Activated CD4-positive, alpha-beta memory T cell treated with anti-CD3 and anti-CD28 coated beads for 36 hours (primary cell): ENCODE data around the gene GRB14. TPM values are rescaled to one million over a fixed set of nuclear protein-coding genes. Genes with fewer than 3 reads are reported as not detected.
"Not testable (repeated sequence)": the region's sequence is repeated elsewhere in the genome, so short reads cannot be mapped to it uniquely, and the experiment has no call there.

Experiments
- CTCF ChIA-PET: fragments of 350-600 bp; sonication (Branson Sonifier 250); formaldehyde crosslinking; loops from one replicate; lab custom pipeline; 2021; ENCODE audit warnings: antibody characterized with exemption, inconsistent platforms; lab: Charles Lee
- POLR2A ChIA-PET: fragments of 350-600 bp; sonication (Branson Sonifier 250); formaldehyde crosslinking; loops from one replicate; lab custom pipeline; 2021; ENCODE audit warnings: antibody characterized with exemption; lab: Charles Lee
- DNase-seq: peaks from one replicate; pipeline ENCODE4 v3.0.0-alpha.2; 2020
- H3K27ac Mint-ChIP-seq: one replicate; pipeline ENCODE4 v1.8.0; 2021; ENCODE audit warnings: mixed read lengths
- H3K27me3 Mint-ChIP-seq: one replicate; pipeline ENCODE4 v1.8.0; 2021; ENCODE audit warnings: mixed read lengths
- H3K36me3 Mint-ChIP-seq: one replicate; pipeline ENCODE4 v1.8.0; 2021; ENCODE audit warnings: mixed read lengths
- H3K4me1 Mint-ChIP-seq: one replicate; pipeline ENCODE4 v1.8.0; 2021; ENCODE audit warnings: low read depth, mixed read lengths
- H3K4me3 Mint-ChIP-seq: one replicate; pipeline ENCODE4 v1.8.0; 2021; ENCODE audit warnings: mild to moderate bottlenecking, mixed read lengths
- H3K9me3 Mint-ChIP-seq: one replicate; pipeline ENCODE4 v1.8.0; 2021; ENCODE audit warnings: mixed read lengths
- intact Hi-C: fragments of 100-400 bp; cut with micrococcal nuclease; formaldehyde crosslinking; loops from one replicate; pipeline ENCODE4 v1.15.1; 2023
- total RNA-seq, 2 experiments: library from RNA; stranded (reverse); gene quantifications; one replicate each; pipeline ENCODE4 v1.2.3, GENCODE V29; 2021

Gene GRB14
- total RNA-seq, 2 experiments from 2014 or later: not detected

GRCh38 chr2:164567335-164567989 lies 53.8 kb downstream of the GRB14 start:
- Mint-ChIP-seq H3K4me3 (no peak overlapping the region), H3K4me1 (no peaks in the 10 kb centered on the region), H3K36me3 (no peaks in the 10 kb centered on the region), H3K9me3 (no peaks in the 10 kb centered on the region), H3K27me3 (no peaks in the 10 kb centered on the region), H3K27ac (no peak overlapping the region)
- intact Hi-C loops: no loop called here
- DNase-seq: no peak
- POLR2A ChIA-PET: no interaction called here
- CTCF ChIA-PET: no interaction called here

- no peaks in the 10 kb centered on the region for H3K36me3 Mint-ChIP-seq
- no peak overlapping the region for H3K27ac Mint-ChIP-seq
- ChIA-PET CTCF (no interaction called here), POLR2A (no interaction called here)
- no peak for DNase-seq
- H3K27me3 Mint-ChIP-seq: no peaks in the 10 kb centered on the region
- no peaks in the 10 kb centered on the region for H3K9me3 Mint-ChIP-seq
- H3K4me3 Mint-ChIP-seq: no peak overlapping the region
- intact Hi-C loops: no loop called here
- H3K4me1 Mint-ChIP-seq: no peaks in the 10 kb centered on the region
Measured at GRCh38 chr2:164565359-164565758, 55.9 kb downstream of the GRB14 start.

- Mint-ChIP-seq H3K27me3 (no peaks in the 10 kb centered on the region), H3K4me3 (no peak overlapping the region), H3K27ac (no peak overlapping the region), H3K9me3 (no peaks in the 10 kb centered on the region), H3K36me3 (no peaks in the 10 kb centered on the region), H3K4me1 (no peaks in the 10 kb centered on the region)
- ChIA-PET CTCF (no interaction called here), POLR2A (no interaction called here)
- no peak for DNase-seq
- intact Hi-C loops: no loop called here
Measured at GRCh38 chr2:164562666-164563065, 58.6 kb downstream of the GRB14 start.

GRCh38 chr2:164561991-164562390 lies 59.3 kb downstream of the GRB14 start:
- intact Hi-C loops: loop anchor here (2.0 kb wide), 1 partner anchor 39 kb away; no protein-coding TSS in a partner anchor
- H3K9me3 Mint-ChIP-seq: no peaks in the 10 kb centered on the region
- ChIA-PET POLR2A (no interaction called here), CTCF (no interaction called here)
- no peak for DNase-seq
- no peak overlapping the region for H3K27ac Mint-ChIP-seq
- no peaks in the 10 kb centered on the region for H3K36me3 Mint-ChIP-seq
- H3K4me3 Mint-ChIP-seq: no peak overlapping the region
- H3K27me3 Mint-ChIP-seq: no peaks in the 10 kb centered on the region
- no peaks in the 10 kb centered on the region for H3K4me1 Mint-ChIP-seq

GRCh38 chr2:164561416-164561815 lies 59.9 kb downstream of the GRB14 start:
- intact Hi-C loops: loop anchor here (2.0 kb wide), 1 partner anchor 39 kb away; no protein-coding TSS in a partner anchor
- POLR2A ChIA-PET: no interaction called here
- CTCF ChIA-PET: no interaction called here

GRCh38 chr2:164560902-164561301 lies 60.4 kb downstream of the GRB14 start:
- Mint-ChIP-seq H3K27ac (no peak overlapping the region), H3K4me3 (no peak overlapping the region), H3K9me3 (no peaks in the 10 kb centered on the region), H3K36me3 (no peaks in the 10 kb centered on the region), H3K4me1 (no peaks in the 10 kb centered on the region), H3K27me3 (no peaks in the 10 kb centered on the region)
- intact Hi-C loops: loop anchor here (2.0 kb wide), 1 partner anchor 40 kb away; no protein-coding TSS in a partner anchor
- ChIA-PET POLR2A (no interaction called here), CTCF (interaction anchor here (1.1 to 1.4 kb wide), 3 partner anchors 8 to 11 kb away, joined by 4 to 7 read pairs (median 5); no protein-coding TSS in a partner anchor)
- DNase-seq: no peak

More at GRCh38 chr2:164561416-164561815, 59.9 kb downstream of the GRB14 start:
- Mint-ChIP-seq H3K27ac (no peak overlapping the region), H3K27me3 (no peaks in the 10 kb centered on the region), H3K36me3 (no peaks in the 10 kb centered on the region), H3K9me3 (no peaks in the 10 kb centered on the region), H3K4me1 (no peaks in the 10 kb centered on the region), H3K4me3 (no peak overlapping the region)
- no peak for DNase-seq

GRCh38 chr2:164560181-164560792 lies 61.0 kb downstream of the GRB14 start:
- no peak for DNase-seq
- no peak overlapping the region for H3K27ac Mint-ChIP-seq
- no peaks in the 10 kb centered on the region for H3K27me3 Mint-ChIP-seq
- ChIA-PET POLR2A (no interaction called here), CTCF (interaction anchor here (0.8 to 1.4 kb wide), 7 partner anchors 9 to 1378 kb away, joined by 3 to 7 read pairs (median 4); no protein-coding TSS in a partner anchor)
- H3K4me1 Mint-ChIP-seq: no peaks in the 10 kb centered on the region
- intact Hi-C loops: loop anchor here (2.0 kb wide), 1 partner anchor 41 kb away; no protein-coding TSS in a partner anchor
- no peaks in the 10 kb centered on the region for H3K9me3 Mint-ChIP-seq
- no peaks in the 10 kb centered on the region for H3K36me3 Mint-ChIP-seq
- H3K4me3 Mint-ChIP-seq: no peak overlapping the region

- intact Hi-C loops: no loop called here
- ChIA-PET POLR2A (no interaction called here), CTCF (no interaction called here)
- no peak for DNase-seq
- Mint-ChIP-seq H3K4me3 (no peak overlapping the region), H3K9me3 (no peaks in the 10 kb centered on the region), H3K27me3 (no peaks in the 10 kb centered on the region), H3K4me1 (no peaks in the 10 kb centered on the region), H3K27ac (no peak overlapping the region), H3K36me3 (no peaks in the 10 kb centered on the region)
Measured at GRCh38 chr2:164558450-164558849, 62.8 kb downstream of the GRB14 start.

GRCh38 chr2:164554487-164554886 lies 66.8 kb downstream of the GRB14 start:
- H3K4me3 Mint-ChIP-seq: no peak overlapping the region
- no peaks in the 10 kb centered on the region for H3K4me1 Mint-ChIP-seq
- intact Hi-C loops: no loop called here
- DNase-seq: no peak
- H3K27ac Mint-ChIP-seq: no peak overlapping the region
- ChIA-PET POLR2A (no interaction called here), CTCF (no interaction called here)
- no peaks in the 10 kb centered on the region for H3K36me3 Mint-ChIP-seq
- no peaks in the 10 kb centered on the region for H3K27me3 Mint-ChIP-seq
- H3K9me3 Mint-ChIP-seq: peaks cover 3% of the 10 kb centered on the region

- peaks cover 3% of the 10 kb centered on the region for H3K9me3 Mint-ChIP-seq
- no peak for DNase-seq
- intact Hi-C loops: no loop called here
- ChIA-PET CTCF (interaction anchor here (0.8 kb wide), 1 partner anchor 1382 kb away, joined by 4 read pairs; no protein-coding TSS in a partner anchor), POLR2A (no interaction called here)
- no peaks in the 10 kb centered on the region for H3K4me1 Mint-ChIP-seq
- H3K27me3 Mint-ChIP-seq: no peaks in the 10 kb centered on the region
- H3K36me3 Mint-ChIP-seq: no peaks in the 10 kb centered on the region
- H3K4me3 Mint-ChIP-seq: no peak overlapping the region
- H3K27ac Mint-ChIP-seq: no peak overlapping the region
Measured at GRCh38 chr2:164551519-164551918, 69.8 kb downstream of the GRB14 start.

GRCh38 chr2:164549705-164550104 lies 71.6 kb downstream of the GRB14 start:
- H3K36me3 Mint-ChIP-seq, H3K4me3 Mint-ChIP-seq, H3K27me3 Mint-ChIP-seq, intact Hi-C loops, DNase-seq, H3K9me3 Mint-ChIP-seq, POLR2A ChIA-PET, H3K27ac Mint-ChIP-seq, H3K4me1 Mint-ChIP-seq: not testable (repeated sequence)
- CTCF ChIA-PET: interaction anchor here (1.5 kb wide), 1 partner anchor 11 kb away, joined by 4 read pairs; no protein-coding TSS in a partner anchor

GRCh38 chr2:164545484-164545883 lies 75.8 kb downstream of the GRB14 start:
- H3K27ac Mint-ChIP-seq: no peak overlapping the region
- no peak overlapping the region for H3K4me3 Mint-ChIP-seq
- H3K9me3 Mint-ChIP-seq: no peaks in the 10 kb centered on the region
- no peaks in the 10 kb centered on the region for H3K4me1 Mint-ChIP-seq
- ChIA-PET CTCF (no interaction called here), POLR2A (no interaction called here)
- no peaks in the 10 kb centered on the region for H3K27me3 Mint-ChIP-seq
- H3K36me3 Mint-ChIP-seq: no peaks in the 10 kb centered on the region
- DNase-seq: no peak
- intact Hi-C loops: no loop called here
